GM18909 (cell line): ENCODE results near the gene KLHL3.

Source experiments
- ATAC-seq: cut with Tn5 transposase; IDR thresholded peaks from one replicate; pipeline ENCODE4 v1.9.1; 2021; ENCODE audit warnings: mild to moderate bottlenecking; ENCODE audit not compliant: unreplicated experiment, poor library complexity

KLHL3 gene

GRCh38 chr5:137595396-137596079 is 140.4 kb downstream of the KLHL3 start:
- no peak for ATAC-seq

DNA sequence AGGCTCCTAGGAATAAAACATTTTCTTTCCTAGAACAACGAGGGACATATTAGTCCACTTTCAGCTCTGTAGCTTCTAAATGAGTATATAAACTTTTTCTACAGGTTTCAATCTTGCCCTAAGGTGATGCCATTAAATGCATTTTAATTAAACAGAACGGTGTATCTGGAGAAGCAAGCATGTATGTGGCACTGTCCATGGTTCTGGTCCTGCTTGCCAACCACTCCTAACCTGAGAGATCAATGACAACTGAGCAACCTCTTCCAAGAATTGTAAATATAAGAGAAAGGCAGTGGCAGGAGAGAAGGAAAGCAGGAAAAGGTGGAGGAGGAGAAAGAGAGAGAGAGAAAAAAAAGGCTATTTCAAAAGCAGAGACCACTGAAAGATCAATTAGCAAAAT is 141.2 kb downstream of the KLHL3 start:
- ATAC-seq: no peak

- no peak for ATAC-seq
Observed at GRCh38 chr5:137592317-137592716, 143.6 kb downstream of the KLHL3 start.

- ATAC-seq: no peak
Observed at GRCh38 chr5:137589185-137589584, 146.7 kb downstream of the KLHL3 start.

DNA sequence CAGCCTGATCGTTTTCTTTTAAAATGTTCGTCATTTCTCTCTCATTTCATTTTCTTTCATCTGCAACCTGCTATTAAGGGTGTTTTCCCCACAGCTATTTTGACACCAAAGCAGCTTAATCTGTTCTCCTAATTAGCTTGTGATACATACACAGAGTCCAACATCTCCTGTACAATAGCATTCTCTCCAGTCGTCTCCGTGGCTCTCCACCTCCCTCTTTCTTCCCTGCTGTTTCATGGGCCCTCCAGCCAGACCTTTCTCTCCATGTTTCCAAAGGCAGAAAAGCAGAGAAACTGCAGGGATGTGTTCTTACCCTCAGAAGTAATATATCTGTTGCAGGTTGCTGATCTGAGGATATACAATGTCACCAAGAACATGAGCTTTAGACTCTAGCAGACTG is 148.0 kb downstream of the KLHL3 start:
- no peak for ATAC-seq

DNA sequence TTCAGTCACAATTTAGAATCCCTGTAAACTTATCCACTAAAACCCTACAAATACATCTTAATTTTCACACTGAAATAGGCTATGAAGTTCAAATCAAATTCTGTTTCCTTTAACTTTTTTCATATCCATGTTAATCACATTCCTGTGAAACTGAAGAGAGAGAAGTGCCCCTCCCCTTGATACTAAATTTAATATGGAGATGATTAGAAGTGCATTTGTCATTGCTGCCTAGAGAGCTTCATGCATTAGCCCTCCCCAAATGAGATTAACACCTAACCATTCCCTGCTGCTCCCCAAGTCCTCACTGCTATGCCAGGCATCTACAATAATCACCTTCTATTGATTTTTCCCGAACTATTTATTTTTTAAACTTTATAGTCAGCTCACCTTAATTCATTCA is 151.6 kb downstream of the KLHL3 start:
- no peak for ATAC-seq

DNA sequence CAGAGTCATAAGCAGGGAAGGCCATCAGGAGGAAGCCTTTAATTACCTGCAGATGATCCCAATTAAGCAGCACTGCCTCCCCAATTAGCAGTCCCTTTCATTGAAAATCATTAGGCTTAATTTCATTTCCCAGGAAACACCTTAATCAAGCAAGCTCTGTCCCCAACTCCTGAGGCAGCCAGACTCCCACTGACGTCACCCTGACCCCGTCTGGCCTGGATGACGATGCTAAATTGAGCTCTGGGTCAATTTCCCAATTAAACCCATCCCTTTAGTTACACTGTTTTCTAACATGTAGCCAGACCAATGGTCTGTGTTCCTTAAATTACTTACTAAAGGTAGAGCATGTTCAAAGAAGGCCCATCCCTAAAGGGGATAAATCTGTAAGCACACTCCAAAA is 152.8 kb downstream of the KLHL3 start:
- no peak for ATAC-seq

DNA sequence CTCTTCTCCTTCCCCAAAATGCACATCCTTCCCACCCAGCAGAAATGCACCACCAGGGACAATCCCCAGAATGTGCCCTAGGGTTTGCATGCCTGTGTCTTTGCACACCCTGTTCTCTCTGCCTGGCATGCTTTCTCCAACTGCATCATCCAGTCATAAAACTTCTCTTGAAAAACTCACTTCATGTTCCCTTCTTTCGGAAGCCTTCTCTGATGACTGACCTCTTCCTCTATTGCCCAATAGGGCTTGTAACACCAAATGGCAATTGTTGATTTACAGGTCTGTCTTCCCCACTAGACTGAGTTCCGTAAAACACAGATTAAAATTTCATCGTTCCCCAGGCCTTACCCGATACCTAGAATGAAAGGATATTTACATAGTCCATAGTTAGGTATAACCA is 153.7 kb downstream of the KLHL3 start:
- no peak for ATAC-seq

DNA sequence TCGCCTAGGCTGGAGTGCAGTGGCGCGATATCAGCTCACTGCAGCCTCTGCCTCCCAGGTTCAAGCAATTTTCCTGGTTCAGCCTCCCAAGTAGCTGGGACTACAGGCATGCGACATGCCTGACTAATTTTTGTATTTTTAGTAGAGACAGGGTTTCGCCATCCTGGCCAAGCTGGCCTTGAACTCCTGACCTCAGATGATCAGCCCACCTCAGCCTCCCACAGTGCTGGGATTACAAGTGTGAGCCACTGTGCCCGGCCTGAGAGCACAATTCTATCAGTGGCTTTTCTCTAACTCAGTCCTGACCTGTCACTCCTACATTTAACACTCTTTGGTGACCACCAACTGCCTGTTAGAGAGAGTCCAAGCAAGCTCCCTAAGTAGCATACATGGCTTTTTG is 154.1 kb downstream of the KLHL3 start:
- ATAC-seq: no peak

- ATAC-seq: no peak
Observed at GRCh38 chr5:137580030-137580429, 155.9 kb downstream of the KLHL3 start.

DNA sequence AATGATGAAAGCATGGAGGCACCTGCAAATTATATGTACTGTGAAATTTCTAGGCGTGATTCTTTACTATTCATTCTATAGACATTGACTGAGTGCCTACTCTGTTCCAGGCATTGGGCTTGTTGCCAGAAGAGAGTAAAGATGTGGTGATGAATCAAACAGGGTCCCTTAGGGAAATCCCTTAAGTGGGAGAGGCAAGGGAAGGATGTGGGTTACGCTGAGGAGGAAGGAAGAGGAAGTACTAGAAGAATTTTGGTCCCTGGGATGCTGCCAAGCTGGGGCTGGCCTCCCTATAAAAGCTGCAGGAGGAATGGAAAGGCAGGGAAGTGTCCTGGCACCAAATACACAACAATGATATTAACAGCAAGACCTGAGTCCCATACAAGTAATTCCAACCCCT is 160.0 kb downstream of the KLHL3 start:
- ATAC-seq: no peak

DNA sequence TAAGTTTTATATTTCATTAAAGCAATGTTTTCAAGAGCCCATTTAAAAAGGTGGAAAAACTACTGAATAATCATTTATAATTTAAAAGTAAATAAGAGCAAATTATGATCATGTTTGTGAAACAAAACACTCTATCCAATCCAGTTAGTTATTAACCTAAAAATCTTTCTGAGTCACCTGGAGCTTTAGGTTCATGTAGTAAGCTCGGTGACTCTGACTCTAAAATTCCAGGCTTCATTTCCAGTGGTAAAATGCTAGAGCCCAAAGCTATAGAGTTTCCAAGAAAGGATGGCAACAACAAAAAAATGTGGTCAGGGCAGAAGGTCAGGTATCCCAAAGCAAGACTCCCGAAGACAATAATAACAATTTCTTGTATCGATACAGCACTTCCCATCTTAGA is 160.7 kb downstream of the KLHL3 start:
- no peak for ATAC-seq

GRCh38 chr5:137573376-137573775 is 162.5 kb downstream of the KLHL3 start:
- no peak for ATAC-seq

DNA sequence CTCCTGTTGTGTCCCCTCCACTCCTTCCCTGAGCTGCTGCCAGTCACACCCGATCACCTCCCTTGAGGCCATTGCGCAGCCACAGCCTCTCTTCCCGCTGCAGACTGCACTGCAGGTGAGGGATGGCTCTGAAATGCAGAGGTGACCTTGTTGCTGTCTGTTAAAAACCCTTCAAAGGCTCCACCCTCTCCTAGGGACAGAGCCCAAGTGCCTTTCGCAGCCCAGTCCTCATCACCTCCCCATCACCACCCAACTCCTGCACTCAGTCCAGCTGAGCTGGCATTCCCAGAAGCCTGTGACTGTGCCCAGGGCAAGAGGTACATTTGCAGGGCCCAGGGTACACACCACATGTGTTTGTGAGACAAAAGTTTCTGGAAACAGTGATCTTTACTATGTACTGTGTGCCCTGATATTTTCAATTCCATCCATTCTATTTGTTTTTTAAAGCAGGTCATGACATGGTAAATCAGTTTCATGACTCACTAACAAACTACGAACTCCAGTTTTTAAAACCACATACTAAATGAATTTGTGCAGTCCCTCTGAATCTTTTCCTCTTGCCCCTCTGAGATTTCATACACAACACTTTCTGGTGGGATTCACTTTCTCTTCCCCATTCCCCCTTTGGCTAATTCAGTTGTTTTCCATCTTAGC is 163.7 kb downstream of the KLHL3 start:
- ATAC-seq: no peak

- no peak for ATAC-seq
Observed at GRCh38 chr5:137570070-137570469, 165.8 kb downstream of the KLHL3 start.
